Right renal cortex interstitium (tissue), 3 donors: Measurements from ENCODE around the gene STAT3. TPM values are rescaled to one million over a fixed set of nuclear protein-coding genes. Genes with fewer than 3 reads are reported as not detected.
"Not testable (repeated sequence)": the region's sequence is repeated elsewhere in the genome, so short reads cannot be mapped to it uniquely, and the experiment has no call there.

Source experiments
- DNase-seq, 3 donors: peaks; one replicate each; pipeline ENCODE4 v3.0.0-alpha.2; 2013; ENCODE audit warnings: low read depth in 3 of 3, low spot score in 2 of 3
- polyA plus RNA-seq, 3 donors: library from polyadenylated mRNA; unstranded; fragments of 120-200 nt; gene quantifications; one replicate each; pipeline ENCODE4 v1.2.1, GENCODE V29; 2013; ENCODE audit not compliant: insufficient read length in 3 of 3

Gene STAT3
- polyA plus RNA-seq, 3 donors, result 53.3 to 57.0 (median 55.3) TPM

GRCh38 chr17:42409523-42410318 lies 21.5 kb upstream of the STAT3 start:
- DNase-seq, result no peak

- DNase-seq, result no peak
Measured at GRCh38 chr17:42408061-42408460, 19.8 kb upstream of the STAT3 start.

GRCh38 chr17:42407289-42407836 lies 19.1 kb upstream of the STAT3 start:
- no peak for DNase-seq

GRCh38 chr17:42406615-42407288 lies 18.5 kb upstream of the STAT3 start:
- DNase-seq, result no peak

GRCh38 chr17:42405963-42406495 lies 17.8 kb upstream of the STAT3 start:
- DNase-seq, result no peak

- DNase-seq, result no peak
Measured at GRCh38 chr17:42405076-42405475, 16.8 kb upstream of the STAT3 start.

- no peak for DNase-seq
Measured at GRCh38 chr17:42404326-42405055, 16.2 kb upstream of the STAT3 start.

- no peak for DNase-seq
Measured at GRCh38 chr17:42403150-42403549, 14.9 kb upstream of the STAT3 start.

- DNase-seq, result no peak
Measured at GRCh38 chr17:42402117-42402516, 13.9 kb upstream of the STAT3 start.

- not testable (repeated sequence) for DNase-seq
Measured at GRCh38 chr17:42400844-42401375, 12.7 kb upstream of the STAT3 start.

- DNase-seq, result no peak
Measured at GRCh38 chr17:42399948-42400843, 12.0 kb upstream of the STAT3 start.

- no peak for DNase-seq
Measured at GRCh38 chr17:42399121-42399520, 10.9 kb upstream of the STAT3 start.

- DNase-seq, result not testable (repeated sequence)
Measured at GRCh38 chr17:42395601-42396000, 7.4 kb upstream of the STAT3 start.

- DNase-seq, result no peak
Measured at GRCh38 chr17:42394838-42395237, 6.6 kb upstream of the STAT3 start.

GRCh38 chr17:42392692-42393415 lies 4.6 kb upstream of the STAT3 start:
- DNase-seq, result no peak

- DNase-seq, result not testable (repeated sequence)
Measured at GRCh38 chr17:42391439-42391838, 3.2 kb upstream of the STAT3 start.

- no peak for DNase-seq
Measured at GRCh38 chr17:42389899-42390298, 1.7 kb upstream of the STAT3 start.

GRCh38 chr17:42389135-42389417 lies 834 bp upstream of the STAT3 start:
- DNase-seq, result no peak

GRCh38 chr17:42387661-42388380 lies 421 bp downstream of the STAT3 start:
- DNase-seq, result no peak
